ENCODE data around the gene CALCOCO2. TPM values are rescaled to one million over a fixed set of nuclear protein-coding genes. Genes with fewer than 3 reads are reported as not detected.

CALCOCO2 gene
- total RNA-seq, 4 donors from 2014 or later: 97.7 to 112 (median 106) TPM

GRCh38 chr17:48904428-48904827 is 73.6 kb downstream of the CALCOCO2 start:
- DNase-seq (ENCODE audit: low spot score in 2 of 2): no peak
- TF ChIP-seq POLR2A (IDR thresholded peaks at IDR 0.05) (no peak), CTCF (IDR thresholded peaks at IDR 0.05) (no peak)
- H3K4me3 ChIP-seq (ENCODE audit: low read depth, poor library complexity, severe bottlenecking): no peak overlapping the region
- intact Hi-C loops (cut with DNase I; ENCODE audit: low total_unique reads): no loop called here
- 87 to 92% methylated on average over 7 of the region's 7 CpGs for WGBS, 2 donors

GRCh38 chr17:48905987-48906515 is 75.2 kb downstream of the CALCOCO2 start:
- intact Hi-C loops (cut with DNase I; ENCODE audit: low total_unique reads): no loop called here
- DNase-seq (ENCODE audit: low spot score in 2 of 2): no peak
- no peak overlapping the region for H3K4me3 ChIP-seq (ENCODE audit: low read depth, poor library complexity, severe bottlenecking)
- 49 to 64% methylated on average over 9 of the region's 9 CpGs for WGBS, 2 donors
- TF ChIP-seq CTCF (IDR thresholded peaks at IDR 0.05) (no peak), POLR2A (IDR thresholded peaks at IDR 0.05) (no peak)

- H3K4me3 ChIP-seq (ENCODE audit: low read depth, poor library complexity, severe bottlenecking): peak overlapping the region; percentile 69
- TF ChIP-seq POLR2A (IDR thresholded peaks at IDR 0.05): no peak
- TF ChIP-seq CTCF (IDR thresholded peaks at IDR 0.05): no peak
- no peak for DNase-seq (ENCODE audit: low spot score in 2 of 2)
- 39% methylated on average over 2 of the region's 2 CpGs for whole genome bisulfite sequencing, 2 donors
- intact Hi-C loops (cut with DNase I; ENCODE audit: low total_unique reads): no loop called here
Observed at GRCh38 chr17:48907713-48908046, 76.8 kb downstream of the CALCOCO2 start.

- peak; percentile 89 to 97 for DNase-seq (ENCODE audit: low spot score in 2 of 2)
- TF ChIP-seq POLR2A (IDR thresholded peaks at IDR 0.05) (peak in 1 of 2 donors; percentile 13), CTCF (IDR thresholded peaks at IDR 0.05) (peak in 1 of 3 donors; percentile 16)
- WGBS, 2 donors: 0 to 1% methylated on average over 52 to 68 of the region's 81 CpGs
- peak within 1 kb of the TSS; percentile 69 for H3K4me3 ChIP-seq (ENCODE audit: low read depth, poor library complexity, severe bottlenecking)
- intact Hi-C loops (cut with DNase I; ENCODE audit: low total_unique reads): no loop called here
Observed at GRCh38 chr17:48908047-48908843, 77.4 kb downstream of the CALCOCO2 start, which contains the start of gene UBE2Z. Gene UBE2Z (plus strand): TSS chr17:48908407. CDS start chr17:48908504, 97 bp downstream.

- peak; percentile 68 to 94 for DNase-seq (ENCODE audit: low spot score in 2 of 2)
- WGBS, 2 donors: 1% methylated on average over 33 to 35 of the region's 36 CpGs
- intact Hi-C loops (cut with DNase I; ENCODE audit: low total_unique reads): no loop called here
- TF ChIP-seq POLR2A (IDR thresholded peaks at IDR 0.05) (no peak), CTCF (IDR thresholded peaks at IDR 0.05) (no peak)
- peak overlapping the region; percentile 69 for H3K4me3 ChIP-seq (ENCODE audit: low read depth, poor library complexity, severe bottlenecking)
Observed at GRCh38 chr17:48908853-48909394, 78.1 kb downstream of the CALCOCO2 start.
